DMS53 treated with DMSO at 0.1 percent for 48 hours (cell line): ENCODE measurements around the gene GRID1.

Source experiments
- DNase-seq: peaks from one replicate; lab custom pipeline; 2025; ENCODE audit not compliant: unreplicated experiment; lab: John Stamatoyannopoulos, UW

The GRID1 gene

GRCh38 chr10:85682621-85683020, 684.0 kb downstream of the GRID1 start:
- no peak for DNase-seq

GRCh38 chr10:85679710-85680109, 686.9 kb downstream of the GRID1 start:
- no peak for DNase-seq

- no peak for DNase-seq
Observed at GRCh38 chr10:85679061-85679460, 687.5 kb downstream of the GRID1 start.

GRCh38 chr10:85674851-85675250, 691.7 kb downstream of the GRID1 start:
- no peak for DNase-seq

- no peak for DNase-seq
Observed at GRCh38 chr10:85673270-85673669, 693.3 kb downstream of the GRID1 start.

- no peak for DNase-seq
Observed at GRCh38 chr10:85671530-85671929, 695.1 kb downstream of the GRID1 start.

- DNase-seq, result no peak
Observed at GRCh38 chr10:85668522-85668921, 698.1 kb downstream of the GRID1 start.

GRCh38 chr10:85667638-85668233, 698.9 kb downstream of the GRID1 start:
- DNase-seq, result no peak

GRCh38 chr10:85666987-85667386, 699.6 kb downstream of the GRID1 start:
- no peak for DNase-seq

- no peak for DNase-seq
Observed at GRCh38 chr10:85666102-85666501, 700.5 kb downstream of the GRID1 start.

GRCh38 chr10:85665681-85666080, 700.9 kb downstream of the GRID1 start:
- DNase-seq, result no peak

- no peak for DNase-seq
Observed at GRCh38 chr10:85665078-85665477, 701.5 kb downstream of the GRID1 start.

- DNase-seq, result no peak
Observed at GRCh38 chr10:85661123-85661522, 705.5 kb downstream of the GRID1 start.

- DNase-seq, result no peak
Observed at GRCh38 chr10:85659331-85659730, 707.3 kb downstream of the GRID1 start.

GRCh38 chr10:85658518-85658917, 708.1 kb downstream of the GRID1 start:
- no peak for DNase-seq

- no peak for DNase-seq
Observed at GRCh38 chr10:85657476-85658113, 709.0 kb downstream of the GRID1 start.

- DNase-seq, result no peak
Observed at GRCh38 chr10:85655411-85655810, 711.2 kb downstream of the GRID1 start.

GRCh38 chr10:85651497-85651882, 715.1 kb downstream of the GRID1 start:
- no peak for DNase-seq

- no peak for DNase-seq
Observed at GRCh38 chr10:85650791-85651496, 715.7 kb downstream of the GRID1 start.

- DNase-seq, result no peak
Observed at GRCh38 chr10:85649461-85649860, 717.1 kb downstream of the GRID1 start.

- no peak for DNase-seq
Observed at GRCh38 chr10:85648279-85648754, 718.3 kb downstream of the GRID1 start.

- DNase-seq, result no peak
Observed at GRCh38 chr10:85647741-85648140, 718.9 kb downstream of the GRID1 start.
